GM19463 (cell line): ENCODE results near the gene GPR171.

Source experiments
- ATAC-seq: cut with Tn5 transposase; IDR thresholded peaks from one replicate; pipeline ENCODE4 v1.9.1; 2021; ENCODE audit warnings: mild to moderate bottlenecking, moderate library complexity; ENCODE audit not compliant: unreplicated experiment

Gene GPR171

DNA sequence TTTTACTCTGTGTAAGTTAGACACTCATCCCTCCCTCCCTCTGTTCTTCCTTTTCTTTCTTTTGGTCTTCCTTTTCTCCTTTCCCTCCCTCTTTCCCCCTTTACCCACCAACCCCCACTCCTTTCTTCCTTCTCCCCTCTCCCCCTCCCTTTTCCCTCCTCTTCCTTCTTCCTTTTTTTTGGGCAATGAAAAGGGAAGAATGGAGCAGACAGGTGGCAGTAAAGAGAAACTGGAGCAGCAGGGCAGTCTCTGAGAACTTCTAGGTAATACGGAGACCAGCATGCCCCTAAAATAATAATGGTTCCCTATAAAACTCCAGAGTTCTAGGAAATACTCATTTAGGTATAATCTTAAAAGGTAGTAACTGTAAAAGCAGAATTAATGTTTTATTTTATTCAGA is 11.4 kb upstream of the GPR171 start:
- ATAC-seq, result no peak

DNA sequence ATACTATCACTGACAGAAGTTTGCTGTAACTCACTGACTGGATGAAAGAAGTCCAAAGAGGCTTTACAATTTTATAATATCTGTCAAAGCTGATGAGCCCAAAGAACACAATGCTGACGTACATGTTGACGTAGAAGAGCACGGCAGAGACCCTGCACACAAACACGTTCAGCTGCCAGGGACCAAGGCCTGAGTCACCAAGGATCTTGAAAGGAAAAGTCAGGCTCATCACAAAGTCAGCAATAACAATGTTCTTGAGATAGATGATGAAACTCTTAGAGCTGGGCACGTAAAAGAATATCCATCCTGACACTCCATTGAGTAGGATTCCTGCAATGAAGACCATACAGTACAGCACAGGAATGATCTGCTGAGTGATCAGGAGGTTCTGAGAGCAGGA is 10.9 kb upstream of the GPR171 start:
- ATAC-seq, result no peak

DNA sequence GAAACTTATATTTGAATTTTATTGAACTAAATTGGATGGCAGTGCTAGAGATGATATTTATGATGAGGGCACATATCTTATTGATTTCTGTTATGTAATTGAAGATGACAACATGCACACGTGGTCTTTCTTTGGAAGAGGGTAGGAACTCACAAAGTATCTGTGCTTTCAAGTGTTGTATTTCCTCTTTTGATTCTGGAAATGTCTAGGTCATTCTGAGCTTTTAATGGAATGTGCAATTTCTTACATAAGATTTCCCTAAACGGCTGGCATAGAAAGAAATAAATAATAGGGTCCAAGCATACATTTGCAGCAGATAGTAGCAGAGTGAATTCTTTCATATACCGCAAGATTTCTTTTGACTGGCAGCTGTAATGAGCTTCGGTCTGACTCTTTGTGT is 10.1 kb upstream of the GPR171 start:
- ATAC-seq, result no peak

DNA sequence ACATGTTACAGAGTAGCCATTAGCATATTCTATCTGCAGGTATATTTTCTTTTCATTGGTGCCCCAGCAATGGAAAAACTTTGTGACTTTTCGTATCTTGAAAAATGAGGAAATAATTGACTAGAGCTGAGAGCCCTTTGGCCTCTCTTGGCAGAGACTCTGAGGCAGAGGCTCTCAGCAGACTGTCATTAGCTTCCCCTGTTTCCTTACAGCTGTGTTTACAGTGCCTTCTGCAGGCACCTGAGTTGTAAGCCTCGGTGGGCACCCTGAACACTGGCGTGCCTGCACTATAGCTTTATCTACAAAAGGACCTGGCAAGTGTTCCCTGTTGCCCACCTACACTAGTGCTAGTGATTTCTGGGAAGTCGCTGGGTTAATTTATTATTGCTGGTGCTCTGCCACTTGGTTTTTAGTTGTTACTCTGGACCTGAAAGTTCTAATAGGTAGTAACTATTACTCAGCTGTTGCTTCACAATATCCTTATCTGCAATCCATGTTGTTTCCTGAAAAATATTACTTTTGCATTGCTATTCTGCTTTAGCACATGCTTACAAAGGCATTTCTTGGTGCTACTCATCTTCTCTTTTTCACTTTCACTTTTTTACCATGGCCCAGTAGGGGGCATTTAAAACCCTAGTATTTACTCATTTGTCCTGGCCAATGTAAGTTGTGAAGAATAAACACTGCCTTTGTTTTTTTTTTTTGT is 7.8 kb upstream of the GPR171 start:
- peak; percentile 82 for ATAC-seq

DNA sequence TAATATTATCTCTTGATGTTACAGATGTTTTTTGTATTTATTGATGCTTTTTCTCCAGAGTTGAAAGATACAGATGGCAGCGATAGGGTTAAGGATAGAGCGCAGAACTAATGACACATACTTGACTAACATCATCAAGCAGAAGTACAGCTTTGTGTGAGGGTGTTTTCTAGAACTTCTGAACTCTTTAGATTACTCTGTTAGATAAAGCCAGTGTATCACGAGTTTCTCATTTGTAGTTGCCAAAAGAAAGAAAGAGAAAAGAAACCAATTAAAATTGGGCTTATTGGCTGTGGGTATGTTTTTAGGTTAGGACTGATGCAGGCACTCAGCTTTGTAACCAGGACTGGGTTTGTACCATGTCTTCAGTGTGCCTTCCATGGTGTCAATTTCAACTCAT is 6.6 kb upstream of the GPR171 start:
- no peak for ATAC-seq

DNA sequence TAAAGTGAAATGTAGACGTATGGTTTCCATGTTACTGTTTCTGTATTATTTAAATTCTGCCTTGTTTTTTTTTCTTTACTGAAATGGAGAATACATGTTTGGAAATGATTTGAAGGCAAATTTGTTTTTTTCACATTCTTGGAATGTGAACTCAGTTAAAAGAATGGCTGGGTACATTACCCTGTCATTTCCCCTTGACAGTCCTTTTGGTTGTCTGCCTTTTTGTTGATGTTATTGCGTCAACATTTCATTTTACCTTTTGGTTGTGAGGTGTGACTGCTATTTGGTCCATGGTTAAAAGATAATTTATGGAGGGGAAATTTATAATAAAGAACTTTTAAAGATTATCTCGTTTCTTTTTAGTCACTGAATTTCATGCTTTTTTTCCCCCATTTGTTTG is 3.2 kb upstream of the GPR171 start:
- ATAC-seq, result no peak

DNA sequence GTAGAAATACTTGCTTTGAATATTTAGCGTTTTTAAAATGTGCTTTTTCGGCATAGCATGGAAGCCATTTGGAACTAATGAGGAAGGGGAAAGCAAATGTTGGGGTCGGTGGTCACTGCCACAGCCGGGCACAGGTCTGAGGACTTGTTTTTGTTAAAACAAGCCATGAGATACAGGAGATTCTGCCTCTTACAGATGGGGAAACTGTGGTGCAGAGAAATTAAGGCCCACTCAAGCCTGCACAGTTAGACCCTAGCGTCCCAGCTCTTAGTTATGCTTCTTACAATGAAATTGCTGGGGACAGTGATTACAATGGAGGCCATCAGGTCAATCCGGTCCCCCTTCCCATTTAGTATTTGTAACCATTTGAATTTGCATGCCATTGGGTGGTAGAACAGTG is 2.5 kb upstream of the GPR171 start:
- ATAC-seq, result no peak

DNA sequence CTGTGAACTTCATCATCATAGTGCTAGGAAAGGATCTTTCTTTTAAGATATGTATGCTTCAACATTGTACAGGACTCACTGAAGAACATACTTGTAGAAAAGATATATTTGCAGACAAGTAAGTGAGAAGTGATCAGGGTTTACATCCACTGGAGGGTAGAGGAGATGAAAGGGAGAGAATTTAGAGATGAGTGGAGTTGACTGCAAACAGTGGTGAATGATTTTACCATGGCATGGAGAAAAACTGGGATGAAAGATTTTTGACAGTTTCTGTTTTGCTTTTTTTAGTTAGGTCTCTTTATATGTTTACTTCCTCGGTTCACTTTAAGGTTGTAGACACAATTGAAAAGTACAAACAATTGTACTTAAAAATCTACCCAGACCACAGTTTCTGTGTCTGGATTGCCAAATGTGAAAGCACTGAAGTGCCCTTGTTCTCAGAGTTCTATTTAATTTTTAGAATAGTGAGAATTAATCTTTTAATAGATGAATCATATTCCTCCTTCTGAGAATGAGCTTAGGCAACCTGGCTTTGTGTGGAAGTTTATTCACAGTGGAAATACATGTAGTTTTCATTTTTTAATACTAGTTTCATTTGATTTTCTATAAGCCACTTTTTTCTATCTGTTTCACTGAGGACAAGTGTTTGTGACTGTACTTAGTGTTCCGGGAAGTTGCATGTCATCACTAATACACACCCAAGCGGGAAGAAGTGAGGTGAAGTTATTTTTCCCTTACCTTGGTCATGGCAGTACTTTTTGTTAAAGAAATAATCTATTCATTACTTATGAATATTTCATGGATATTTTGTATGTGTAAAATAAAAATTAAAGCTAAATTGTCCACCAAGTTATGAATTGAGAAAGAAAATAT is 1.8 kb upstream of the GPR171 start:
- ATAC-seq, result no peak

DNA sequence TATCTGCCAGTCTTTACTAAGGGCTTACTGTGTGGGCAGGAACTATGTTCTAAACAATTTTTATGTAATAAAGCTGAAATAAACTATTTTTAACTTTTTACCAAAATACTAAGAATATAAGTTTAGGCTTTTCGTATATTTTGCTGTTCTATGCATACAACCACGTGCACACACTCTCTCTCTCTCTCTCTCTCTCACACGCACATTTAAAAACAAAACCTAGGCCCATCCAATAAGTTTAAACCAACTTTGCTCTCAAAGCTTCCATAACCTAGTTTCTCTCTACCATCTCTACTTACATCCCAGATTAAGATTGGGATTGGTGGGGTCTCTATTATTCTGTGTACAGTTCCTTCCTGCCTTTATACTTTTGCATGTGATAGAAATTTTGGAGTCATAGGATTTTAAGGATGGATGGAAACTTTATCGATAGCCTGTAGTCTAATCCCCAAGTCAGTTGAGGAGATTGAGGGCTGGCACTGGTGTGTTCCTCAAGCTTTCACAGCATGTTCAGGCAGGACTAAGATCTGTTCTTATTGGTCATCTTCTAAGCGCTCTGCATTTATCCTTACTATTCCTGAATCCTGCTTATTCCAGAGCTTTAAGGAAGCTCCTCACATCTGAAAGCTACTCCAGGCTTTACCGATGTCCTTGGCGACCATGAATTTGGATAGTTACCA is 1.8 kb downstream of the GPR171 start:
- ATAC-seq, result no peak

DNA sequence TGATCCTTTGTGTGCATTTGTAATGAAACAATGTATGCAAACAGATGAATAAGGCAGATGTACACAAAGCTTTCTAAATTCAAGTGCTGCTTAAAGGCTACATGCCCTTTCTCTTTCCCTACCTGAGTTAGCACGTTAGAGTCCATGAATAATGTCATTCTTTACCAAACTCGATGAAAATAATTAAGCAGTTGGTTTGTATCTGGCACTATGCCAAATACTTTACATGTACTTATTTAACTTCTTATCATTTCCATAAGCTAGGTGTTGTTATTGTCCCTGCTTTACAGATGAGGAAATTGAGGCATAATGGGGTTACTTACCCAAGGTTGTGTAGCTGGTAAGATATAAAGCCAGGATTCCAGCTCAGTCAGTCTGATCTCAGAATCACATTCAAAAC is 2.4 kb downstream of the GPR171 start:
- no peak for ATAC-seq

DNA sequence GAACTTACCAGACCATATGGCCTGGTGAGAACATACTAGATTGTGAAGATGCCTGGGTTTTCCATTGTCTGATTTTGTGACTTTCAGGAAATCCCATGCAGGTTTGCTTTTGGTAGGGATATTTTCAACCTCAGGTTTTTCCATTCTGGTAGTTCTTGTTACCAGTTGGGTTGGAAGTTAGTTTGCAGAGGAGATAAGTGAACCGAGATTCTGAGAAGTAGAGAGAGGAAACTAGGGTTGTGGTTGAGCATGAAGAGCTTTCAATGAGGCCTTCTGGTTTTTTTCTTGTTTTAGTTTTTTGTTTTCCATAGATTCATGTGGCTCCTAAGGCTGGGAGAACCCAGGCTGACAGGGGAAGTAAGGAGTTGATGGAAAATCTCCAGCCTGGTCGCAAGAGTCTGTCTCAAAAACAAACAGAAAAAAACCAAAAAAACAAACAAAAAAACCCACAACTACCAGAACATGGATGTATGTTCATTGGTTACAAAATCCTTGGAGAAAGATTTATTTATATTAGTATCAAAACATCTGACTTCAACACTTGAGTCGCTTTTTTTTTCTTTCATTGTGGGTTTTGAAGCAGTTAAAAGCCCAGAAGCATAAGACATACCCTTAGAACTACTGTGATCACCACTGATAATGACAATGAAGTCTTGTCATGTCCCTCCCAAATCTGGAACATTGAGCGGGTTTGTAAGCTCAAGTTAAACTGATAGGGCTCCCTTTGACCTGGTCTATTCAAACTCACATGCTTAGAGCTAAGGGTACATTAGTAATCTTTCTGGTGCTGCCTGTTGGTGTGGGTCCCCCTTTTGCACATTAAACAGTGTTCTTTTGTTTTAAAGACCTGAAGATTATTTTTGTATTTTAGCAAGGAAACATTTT is 3.2 kb downstream of the GPR171 start:
- no peak for ATAC-seq

DNA sequence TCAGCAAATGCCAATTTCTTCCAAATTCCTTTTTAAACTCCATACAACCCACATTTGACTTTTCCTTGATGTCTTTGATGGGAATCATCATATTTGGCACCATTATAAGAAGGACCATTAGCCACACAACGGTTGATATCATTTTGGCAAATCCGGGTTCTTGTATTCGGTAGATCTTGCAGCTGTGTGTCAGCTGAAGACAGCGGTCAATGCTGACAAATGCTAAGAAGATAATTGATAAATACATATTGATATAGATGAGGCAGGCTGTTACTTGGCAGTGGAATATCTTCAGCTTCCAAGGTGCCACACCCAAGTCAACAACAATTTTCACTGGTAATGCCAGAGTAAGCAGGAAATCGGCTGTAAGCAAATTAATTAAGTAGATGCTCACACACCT is 4.2 kb downstream of the GPR171 start:
- no peak for ATAC-seq

DNA sequence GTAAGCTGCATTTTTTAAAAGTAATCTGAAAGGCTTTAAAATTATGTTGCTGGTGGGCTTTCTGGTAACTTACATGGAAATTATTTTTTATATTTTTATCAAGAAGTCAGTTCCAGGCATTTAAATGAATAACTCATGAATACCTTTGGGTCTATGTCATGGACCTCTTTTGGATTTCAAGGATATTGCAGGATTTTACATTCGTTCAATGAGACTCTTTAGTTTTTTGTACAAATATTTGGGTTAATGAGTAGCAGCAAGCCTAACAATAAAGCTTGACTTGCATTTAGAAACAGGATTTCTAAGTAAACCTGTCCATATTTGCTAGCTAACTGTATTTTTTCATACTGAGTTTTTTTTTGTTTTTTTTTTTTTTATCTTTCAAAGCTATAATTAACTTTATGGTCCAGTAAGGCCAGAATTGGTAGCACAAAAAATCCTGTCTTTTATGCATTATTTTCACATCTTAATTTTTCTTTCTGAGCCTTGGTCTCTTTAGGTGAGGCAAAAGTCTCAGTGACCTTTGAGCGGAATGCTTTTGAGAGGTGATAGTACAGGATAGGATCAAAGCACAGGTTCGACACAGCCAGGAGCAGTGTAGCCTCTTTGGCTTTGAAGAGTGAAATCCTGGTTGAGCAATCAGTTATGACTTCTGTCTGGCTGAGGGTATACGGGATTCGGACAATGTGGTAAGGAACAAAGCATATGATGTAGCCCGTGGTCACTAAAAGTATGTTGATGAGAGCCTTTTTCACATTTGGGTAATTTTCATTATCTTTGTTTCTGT is 4.8 kb downstream of the GPR171 start:
- ATAC-seq, result no peak

DNA sequence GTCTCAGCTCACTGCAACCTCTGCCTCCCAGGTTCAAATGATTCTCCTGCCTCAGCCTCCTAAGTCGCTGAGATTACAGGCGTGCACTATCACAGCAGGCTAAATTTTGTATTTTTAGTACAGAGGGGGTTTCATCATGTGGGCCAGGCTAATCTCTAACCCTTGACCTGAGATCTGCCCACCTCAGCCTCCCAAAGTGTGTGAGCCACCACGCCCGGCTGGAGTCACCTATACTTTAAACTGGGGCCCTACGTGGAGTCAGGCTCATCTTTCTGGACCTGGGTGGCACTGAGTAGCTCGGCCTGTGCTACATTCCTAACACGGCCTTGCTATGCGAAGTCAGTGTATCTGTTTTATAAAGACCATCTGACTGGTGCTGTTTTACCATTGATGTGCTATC is 5.8 kb downstream of the GPR171 start:
- no peak for ATAC-seq

DNA sequence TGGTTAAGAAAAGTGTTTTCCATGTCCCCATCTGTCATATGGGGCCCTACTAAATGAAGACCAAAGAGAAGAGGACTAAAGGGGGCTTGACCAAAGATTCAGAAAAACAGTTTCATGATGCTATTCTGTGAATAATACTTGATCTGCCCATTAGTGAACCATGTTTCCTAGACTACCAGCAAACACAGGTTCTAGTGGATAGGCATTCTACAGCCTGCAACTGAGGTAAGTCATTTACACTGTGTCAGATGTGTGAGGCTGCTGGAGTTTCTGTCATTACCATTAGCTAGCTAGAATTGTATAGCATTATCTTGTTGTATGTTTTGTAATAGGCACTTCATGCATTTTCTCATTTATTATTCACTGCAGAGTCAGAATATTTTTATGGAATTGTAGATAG is 6.6 kb downstream of the GPR171 start:
- ATAC-seq, result no peak

DNA sequence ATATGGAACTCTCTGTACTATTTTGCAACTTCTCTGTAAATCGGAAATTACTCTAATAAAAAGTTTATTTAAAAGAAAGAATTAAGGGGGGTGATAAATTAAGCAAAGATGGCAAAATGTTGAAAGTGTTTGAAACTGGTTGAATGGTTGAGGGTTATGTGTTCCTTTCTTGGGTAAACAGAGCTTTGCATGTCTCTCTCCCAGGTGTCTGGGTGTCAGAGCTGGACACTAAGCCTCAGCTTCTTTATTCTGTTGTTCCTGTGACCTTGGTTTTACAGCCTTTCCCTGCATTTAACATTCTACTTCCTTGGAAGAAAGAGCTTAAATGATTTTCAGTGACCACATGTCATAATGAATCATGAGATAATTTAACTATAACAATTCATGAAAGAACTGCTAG is 7.2 kb downstream of the GPR171 start:
- no peak for ATAC-seq

DNA sequence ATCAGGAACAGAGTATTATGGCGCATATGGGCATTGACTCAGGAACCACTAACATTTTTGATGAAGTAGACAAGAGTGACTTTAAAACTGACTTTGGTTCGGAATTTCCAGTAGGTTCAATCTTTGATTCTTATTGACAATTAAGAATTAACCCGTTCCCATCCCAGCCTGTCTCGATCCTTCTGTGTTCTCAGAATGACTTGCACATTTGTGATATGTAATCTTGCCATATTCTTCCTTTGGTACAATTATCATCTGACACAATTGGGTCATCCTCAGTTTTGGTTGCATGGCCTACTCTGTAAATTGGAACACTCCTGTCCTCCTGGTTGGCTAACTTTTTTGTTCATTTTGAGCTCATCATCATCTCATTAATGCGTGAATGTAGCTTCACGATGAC is 10.5 kb downstream of the GPR171 start:
- no peak for ATAC-seq

DNA sequence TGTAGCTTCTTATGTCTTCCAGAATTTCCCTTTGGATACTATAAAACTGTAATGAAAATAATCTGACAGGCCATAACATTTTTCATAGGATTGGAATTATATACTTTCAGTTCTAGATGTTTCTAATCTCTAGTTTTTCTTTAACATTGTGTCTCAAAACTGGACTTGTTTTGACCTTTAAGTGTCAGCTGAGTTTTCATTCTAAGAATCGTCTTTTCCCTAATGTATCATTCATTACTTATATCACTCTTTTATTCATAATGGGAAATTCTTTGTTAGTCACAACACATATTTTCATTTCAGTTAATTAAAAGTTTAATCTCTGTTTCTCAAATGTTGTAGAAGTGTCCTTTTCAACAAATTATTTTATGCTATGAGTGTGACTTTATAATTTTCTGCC is 11.9 kb downstream of the GPR171 start:
- ATAC-seq, result no peak

DNA sequence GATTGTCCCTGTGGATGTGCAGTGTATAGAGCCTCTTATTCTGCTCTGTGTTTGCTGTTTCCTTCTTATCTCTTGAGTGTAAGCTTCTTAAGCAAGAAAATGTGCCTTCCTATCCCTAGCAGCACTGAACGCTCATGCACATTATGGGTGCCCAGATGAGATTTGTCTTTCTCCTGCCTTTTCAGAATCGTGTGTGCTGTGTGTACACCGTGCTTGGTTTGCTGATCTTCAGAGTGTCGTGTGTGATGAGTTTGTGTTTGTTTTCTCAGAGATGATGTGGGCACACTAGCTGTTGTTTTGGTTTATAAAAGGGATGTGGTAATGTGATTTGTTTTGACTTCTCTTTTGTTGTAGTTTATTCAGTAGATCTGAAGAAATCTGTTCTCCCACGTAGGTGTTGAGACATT is 19.7 kb downstream of the GPR171 start:
- no peak for ATAC-seq
